ENCODE results near the gene LATS1.
A peak's percentile ranks its signal among the peaks of the same experiment; 100 is the strongest.

The LATS1 gene

DNA sequence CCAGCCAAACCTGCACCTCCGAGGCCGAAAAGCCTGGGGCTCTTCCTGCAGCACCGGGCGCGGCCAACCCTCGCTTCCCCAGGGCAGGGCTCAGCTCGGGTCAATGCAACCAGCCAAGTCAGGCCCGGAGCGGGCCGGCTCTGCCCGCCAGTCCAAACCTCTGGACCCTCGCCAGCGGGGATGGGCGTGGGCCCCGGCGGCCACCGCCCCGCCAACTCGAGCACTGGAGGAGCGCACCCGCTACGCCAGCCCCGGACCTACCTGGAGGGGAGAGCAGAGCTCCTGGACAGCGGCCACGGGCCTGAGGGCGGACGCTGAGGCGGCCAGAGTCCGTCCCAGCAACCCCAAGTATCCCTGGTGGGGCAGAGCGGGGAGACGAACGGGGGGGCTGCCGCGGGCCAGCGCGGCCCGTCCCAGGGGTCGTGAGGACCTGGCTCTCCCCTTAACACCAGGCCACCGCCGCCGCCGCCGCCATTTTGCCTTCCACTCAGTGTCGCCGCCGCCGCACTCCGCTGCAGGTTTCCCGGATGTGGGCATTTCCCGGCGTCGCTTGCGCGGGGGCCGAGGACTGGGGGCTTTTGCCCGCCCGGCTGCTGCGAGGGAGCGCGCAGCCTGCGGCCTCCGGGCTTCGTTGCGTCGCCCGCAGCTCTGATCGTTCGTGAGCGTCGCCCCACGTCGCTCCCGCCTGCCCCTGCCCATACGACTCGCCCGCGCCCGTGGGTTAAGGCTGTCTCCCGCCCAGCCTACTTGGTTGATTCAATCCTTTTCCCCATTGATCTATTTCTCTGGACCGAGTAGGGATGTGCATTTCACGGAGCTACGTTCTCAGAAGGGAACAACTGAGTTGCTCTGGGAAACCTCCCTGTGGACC is at the start of gene LATS1:
TSS of gene LATS1 (minus strand) at position 514 of the 871 bp plus-strand sequence. CDS start 15,975 bp downstream, outside the sequence.
- DNase-seq (ENCODE audit: insufficient read length, low spot score) (peak; percentile 47), FAIRE-seq (no peak)
- TF ChIP-seq, protein P1, sequence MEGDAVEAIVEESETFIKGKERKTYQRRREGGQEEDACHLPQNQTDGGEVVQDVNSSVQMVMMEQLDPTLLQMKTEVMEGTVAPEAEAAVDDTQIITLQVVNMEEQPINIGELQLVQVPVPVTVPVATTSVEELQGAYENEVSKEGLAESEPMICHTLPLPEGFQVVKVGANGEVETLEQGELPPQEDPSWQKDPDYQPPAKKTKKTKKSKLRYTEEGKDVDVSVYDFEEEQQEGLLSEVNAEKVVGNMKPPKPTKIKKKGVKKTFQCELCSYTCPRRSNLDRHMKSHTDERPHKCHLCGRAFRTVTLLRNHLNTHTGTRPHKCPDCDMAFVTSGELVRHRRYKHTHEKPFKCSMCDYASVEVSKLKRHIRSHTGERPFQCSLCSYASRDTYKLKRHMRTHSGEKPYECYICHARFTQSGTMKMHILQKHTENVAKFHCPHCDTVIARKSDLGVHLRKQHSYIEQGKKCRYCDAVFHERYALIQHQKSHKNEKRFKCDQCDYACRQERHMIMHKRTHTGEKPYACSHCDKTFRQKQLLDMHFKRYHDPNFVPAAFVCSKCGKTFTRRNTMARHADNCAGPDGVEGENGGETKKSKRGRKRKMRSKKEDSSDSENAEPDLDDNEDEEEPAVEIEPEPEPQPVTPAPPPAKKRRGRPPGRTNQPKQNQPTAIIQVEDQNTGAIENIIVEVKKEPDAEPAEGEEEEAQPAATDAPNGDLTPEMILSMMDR (IDR thresholded peaks at IDR 0.05; ENCODE audit: insufficient read depth, missing control alignments) = no peak

DNA sequence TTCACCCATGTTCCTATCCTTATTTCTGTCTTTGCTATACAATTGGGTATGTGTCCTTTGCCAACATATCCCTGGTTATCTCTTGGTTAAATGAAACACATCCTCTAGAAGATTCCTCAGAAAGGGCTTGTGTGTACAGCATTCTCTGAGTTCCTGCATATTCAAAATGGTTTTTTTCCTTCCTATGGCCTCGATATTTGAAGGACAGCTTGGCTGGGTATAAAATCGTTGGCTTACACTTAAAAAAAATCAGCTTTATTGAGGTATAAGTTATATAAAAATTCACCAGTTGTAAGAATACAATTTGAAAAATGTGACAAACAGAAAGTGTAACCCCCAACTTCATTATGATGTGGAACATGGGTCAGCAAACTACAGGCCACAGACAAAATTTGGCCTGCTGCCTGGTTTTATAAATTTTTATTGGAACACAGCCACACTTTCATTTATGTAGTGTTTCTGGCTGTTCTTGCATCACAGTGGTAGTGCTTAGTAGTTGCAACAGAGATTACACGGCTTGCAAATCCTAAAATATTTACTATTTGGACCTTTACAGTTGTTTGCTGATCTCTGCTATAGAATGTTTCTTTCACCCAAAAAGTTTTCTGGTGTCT is 48.4 kb upstream of the LATS1 start:
- DNase-seq (ENCODE audit: insufficient read length, low spot score) = no peak
- peak; percentile 46 for FAIRE-seq
- TF ChIP-seq, protein P1 (IDR thresholded peaks at IDR 0.05; ENCODE audit: insufficient read depth, missing control alignments) = no peak

DNA sequence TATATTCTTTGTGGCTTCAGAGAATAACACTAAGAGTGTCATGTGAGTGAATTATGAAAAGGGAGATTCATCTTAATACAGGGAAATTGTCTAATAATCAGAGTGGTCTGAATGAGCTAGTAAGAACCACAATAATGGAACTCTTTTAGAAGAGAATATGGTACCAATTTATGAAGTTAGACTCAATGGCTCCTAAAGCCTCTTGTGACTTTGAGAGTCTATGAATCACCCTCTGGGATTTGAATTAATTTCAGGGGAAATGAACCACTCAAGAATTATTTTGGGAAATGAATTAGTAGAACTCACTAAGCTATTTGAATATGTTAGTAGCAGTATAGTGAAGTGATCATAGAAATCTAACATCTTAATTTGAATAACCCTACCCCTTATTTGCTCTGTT is 46.0 kb upstream of the LATS1 start:
- FAIRE-seq (no peak), DNase-seq (ENCODE audit: insufficient read length, low spot score) (no peak)
- TF ChIP-seq, protein P1 (IDR thresholded peaks at IDR 0.05; ENCODE audit: insufficient read depth, missing control alignments) = no peak

DNA sequence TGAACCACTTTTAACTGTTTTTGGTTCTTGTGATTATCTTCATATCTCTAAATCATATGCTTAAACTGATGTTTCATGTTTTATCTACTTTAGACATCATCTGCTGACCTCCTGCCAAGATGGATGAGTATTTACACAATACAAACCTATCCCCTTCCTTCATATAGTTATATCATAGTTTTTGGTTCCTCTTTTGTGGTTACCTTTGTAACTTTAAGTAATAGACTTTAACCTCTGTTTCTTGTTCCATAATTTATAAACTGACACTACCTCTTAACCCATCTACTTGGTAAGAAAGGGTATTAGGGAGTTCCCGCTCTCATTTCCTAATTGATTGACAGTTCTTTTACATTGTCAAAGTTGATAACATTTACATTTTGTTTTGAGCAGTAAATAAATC is 43.5 kb upstream of the LATS1 start:
- DNase-seq (ENCODE audit: insufficient read length, low spot score) (no peak), FAIRE-seq (no peak)
- TF ChIP-seq, protein P1 (IDR thresholded peaks at IDR 0.05; ENCODE audit: insufficient read depth, missing control alignments) = no peak

DNA sequence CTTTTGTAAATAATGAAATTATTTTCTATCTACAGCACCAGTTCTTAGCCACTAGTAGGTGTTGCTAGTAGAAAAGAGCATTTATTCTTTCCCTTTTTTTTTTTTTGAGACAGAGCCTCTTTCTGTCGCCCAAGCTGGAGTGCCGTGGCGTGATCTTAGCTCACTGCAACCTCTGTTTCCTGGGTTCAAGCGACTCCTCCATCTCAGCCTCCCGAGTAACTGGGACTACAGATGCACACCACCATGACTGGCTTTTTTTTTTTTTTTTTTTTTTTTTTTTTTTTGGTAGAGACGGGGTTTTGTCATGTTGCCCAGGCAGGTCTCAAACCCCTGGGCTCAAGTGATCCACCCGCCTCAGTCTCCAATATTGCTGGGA is 38.3 kb upstream of the LATS1 start:
- no peak for DNase-seq (ENCODE audit: insufficient read length, low spot score)
- no peak for FAIRE-seq
- TF ChIP-seq, protein P1 (IDR thresholded peaks at IDR 0.05; ENCODE audit: insufficient read depth, missing control alignments) = no peak

DNA sequence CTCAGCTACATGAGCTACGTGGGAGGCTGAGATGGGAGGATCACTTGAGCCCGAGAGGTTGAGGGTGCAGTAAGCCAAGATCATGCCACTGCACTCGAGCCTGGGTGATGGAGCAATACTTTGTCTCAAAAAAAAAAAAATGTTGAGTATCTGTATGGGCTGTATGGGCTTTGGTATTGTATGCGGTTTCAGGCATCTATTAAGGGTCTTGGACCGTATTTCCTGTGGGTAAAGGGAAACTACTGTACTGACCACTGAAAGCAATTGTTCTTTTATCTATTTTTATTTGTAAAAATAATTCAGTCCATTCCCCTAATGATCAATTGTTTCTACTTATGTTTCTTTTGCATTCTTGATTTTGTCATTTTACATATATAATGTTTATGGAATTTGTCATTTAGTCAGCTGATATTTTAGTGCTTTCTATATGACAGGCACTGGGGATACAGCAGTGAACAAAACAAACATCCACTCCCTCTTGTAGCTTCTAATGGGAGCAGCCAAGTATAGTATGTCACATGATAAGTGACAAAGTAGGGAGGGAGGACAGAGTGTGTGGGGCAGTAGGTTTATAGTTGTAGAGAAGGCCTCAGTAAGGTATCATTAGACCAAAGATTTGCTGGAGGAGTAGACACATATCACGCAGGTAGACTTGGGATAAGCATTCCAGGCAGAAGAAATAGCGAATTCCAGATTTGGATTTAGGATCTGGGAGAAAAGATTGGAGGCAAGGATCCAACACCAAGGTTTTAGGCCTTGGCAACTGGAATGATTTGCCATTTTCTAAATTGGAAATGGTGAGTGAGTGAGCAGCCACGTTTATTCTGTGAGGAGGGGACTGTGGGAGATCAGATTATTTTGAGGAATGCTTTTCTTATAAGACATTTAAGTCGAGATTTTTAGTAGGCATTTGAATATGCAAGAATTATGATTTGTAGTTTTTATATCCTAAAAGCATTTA is 37.7 kb upstream of the LATS1 start:
- DNase-seq (ENCODE audit: insufficient read length, low spot score) = no peak
- no peak for FAIRE-seq
- TF ChIP-seq, protein P1 (IDR thresholded peaks at IDR 0.05; ENCODE audit: insufficient read depth, missing control alignments) = no peak

Data from D721Med (cell line).